ENCODE measurements around the gene TIMM17A.

GRCh38 chr1:202016022-202016810 lies 60.9 kb downstream of the TIMM17A start:
- TF ChIP-seq EZH2phosphoT487 (IDR thresholded peaks at IDR 0.05; ENCODE audit: insufficient read depth, low read depth) (no peak), EZH2 (IDR thresholded peaks at IDR 0.05; ENCODE audit: insufficient read depth, poor library complexity, severe bottlenecking) (no peak)

Measured in GM23248 (cell line).